OCI-LY3 (cell line): ENCODE measurements around the gene PDF.
"Not testable (repeated sequence)": the region's sequence is repeated elsewhere in the genome, so short reads cannot be mapped to it uniquely, and the experiment has no call there.

Source experiments
- EZH2phosphoT487 ChIP-seq: fragments of 200-600 bp; shearing (Covaris generic); IDR thresholded peaks from 2 replicates; pipeline ENCODE4 v1.6.1; 2018; ENCODE audit warnings: antibody characterized with exemption, mixed run types, low read depth
- TF ChIP-seq, protein P1 (sequence below): fragments of 200-600, 300-600 bp; sonication (generic); IDR thresholded peaks from 2 replicates; pipeline ENCODE4 v1.5.1; 2014; ENCODE audit warnings: antibody characterized with exemption, low read length, low read depth

DNA sequence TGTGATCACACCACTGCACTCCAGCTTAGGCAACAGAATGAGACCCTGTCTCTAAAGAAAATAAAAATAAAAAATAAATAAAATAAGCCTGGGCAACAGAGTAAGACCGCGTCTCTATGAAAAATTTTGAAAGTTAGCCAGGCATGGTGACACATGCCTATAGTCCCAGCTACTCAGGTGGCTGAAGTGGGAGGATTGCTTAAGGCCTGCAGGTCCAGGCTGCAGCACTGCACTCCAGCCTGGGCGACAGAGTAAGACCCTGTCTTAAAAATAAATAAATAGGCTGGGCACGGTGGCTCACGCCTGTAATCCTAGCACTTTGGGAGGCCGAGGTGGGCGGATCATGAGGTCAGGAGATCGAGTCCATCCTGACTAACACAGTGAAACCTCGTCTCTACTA is 38.7 kb downstream of the PDF start:
- TF ChIP-seq, protein P1, sequence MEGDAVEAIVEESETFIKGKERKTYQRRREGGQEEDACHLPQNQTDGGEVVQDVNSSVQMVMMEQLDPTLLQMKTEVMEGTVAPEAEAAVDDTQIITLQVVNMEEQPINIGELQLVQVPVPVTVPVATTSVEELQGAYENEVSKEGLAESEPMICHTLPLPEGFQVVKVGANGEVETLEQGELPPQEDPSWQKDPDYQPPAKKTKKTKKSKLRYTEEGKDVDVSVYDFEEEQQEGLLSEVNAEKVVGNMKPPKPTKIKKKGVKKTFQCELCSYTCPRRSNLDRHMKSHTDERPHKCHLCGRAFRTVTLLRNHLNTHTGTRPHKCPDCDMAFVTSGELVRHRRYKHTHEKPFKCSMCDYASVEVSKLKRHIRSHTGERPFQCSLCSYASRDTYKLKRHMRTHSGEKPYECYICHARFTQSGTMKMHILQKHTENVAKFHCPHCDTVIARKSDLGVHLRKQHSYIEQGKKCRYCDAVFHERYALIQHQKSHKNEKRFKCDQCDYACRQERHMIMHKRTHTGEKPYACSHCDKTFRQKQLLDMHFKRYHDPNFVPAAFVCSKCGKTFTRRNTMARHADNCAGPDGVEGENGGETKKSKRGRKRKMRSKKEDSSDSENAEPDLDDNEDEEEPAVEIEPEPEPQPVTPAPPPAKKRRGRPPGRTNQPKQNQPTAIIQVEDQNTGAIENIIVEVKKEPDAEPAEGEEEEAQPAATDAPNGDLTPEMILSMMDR, result not testable (repeated sequence)
- not testable (repeated sequence) for TF ChIP-seq EZH2phosphoT487
